Glutamatergic neuron (in vitro differentiated cells): Measurements from ENCODE around the gene TAL1. TPM values are rescaled to one million over a fixed set of nuclear protein-coding genes. Genes with fewer than 3 reads are reported as not detected.
"Not testable (repeated sequence)": the region's sequence is repeated elsewhere in the genome, so short reads cannot be mapped to it uniquely, and the experiment has no call there.

ENCODE experiments used
- DNase-seq: peaks from one replicate; pipeline ENCODE4 v3.0.0; 2022
- H3K27ac Mint-ChIP-seq: one replicate; pipeline ENCODE4 v1.8.0; 2020; ENCODE audit warnings: mild to moderate bottlenecking, mixed read lengths, inconsistent platforms; ENCODE audit not compliant: unreplicated experiment
- H3K27me3 Mint-ChIP-seq: one replicate; pipeline ENCODE4 v1.8.0; 2020; ENCODE audit warnings: mild to moderate bottlenecking, moderate library complexity, mixed read lengths, inconsistent platforms; ENCODE audit not compliant: unreplicated experiment
- H3K36me3 Mint-ChIP-seq: one replicate; pipeline ENCODE4 v1.8.0; 2020; ENCODE audit warnings: mild to moderate bottlenecking, mixed read lengths, inconsistent platforms; ENCODE audit not compliant: unreplicated experiment
- H3K4me1 Mint-ChIP-seq: one replicate; pipeline ENCODE4 v1.8.0; 2020; ENCODE audit warnings: mild to moderate bottlenecking, low read depth, mixed read lengths, inconsistent platforms; ENCODE audit not compliant: unreplicated experiment
- H3K4me3 Mint-ChIP-seq: one replicate; pipeline ENCODE4 v1.8.0; 2020; ENCODE audit warnings: mild to moderate bottlenecking, mixed read lengths, inconsistent platforms; ENCODE audit not compliant: unreplicated experiment
- H3K9me3 Mint-ChIP-seq: one replicate; pipeline ENCODE4 v1.8.0; 2020; ENCODE audit warnings: mild to moderate bottlenecking, moderate library complexity, mixed read lengths, inconsistent platforms; ENCODE audit not compliant: unreplicated experiment
- total RNA-seq: library from RNA; stranded (reverse); fragmentation: NEBNext Ultra II Directional; extraction: Animal tissue kit (Norgen Biotek cat#: 25700); gene quantifications from one replicate; pipeline ENCODE4 v1.2.1, GENCODE V29; 2021; ENCODE audit not compliant: unreplicated experiment
- TF ChIP-seq, protein P1 (sequence below): fragments of 200-600 bp; sonication (generic); IDR thresholded peaks from one replicate; pipeline ENCODE4 v1.5.0; 2021; ENCODE audit not compliant: partially characterized antibody, unreplicated experiment

TAL1 gene
- total RNA-seq, 1 donor from 2014 or later, result 2.1 TPM

DNA sequence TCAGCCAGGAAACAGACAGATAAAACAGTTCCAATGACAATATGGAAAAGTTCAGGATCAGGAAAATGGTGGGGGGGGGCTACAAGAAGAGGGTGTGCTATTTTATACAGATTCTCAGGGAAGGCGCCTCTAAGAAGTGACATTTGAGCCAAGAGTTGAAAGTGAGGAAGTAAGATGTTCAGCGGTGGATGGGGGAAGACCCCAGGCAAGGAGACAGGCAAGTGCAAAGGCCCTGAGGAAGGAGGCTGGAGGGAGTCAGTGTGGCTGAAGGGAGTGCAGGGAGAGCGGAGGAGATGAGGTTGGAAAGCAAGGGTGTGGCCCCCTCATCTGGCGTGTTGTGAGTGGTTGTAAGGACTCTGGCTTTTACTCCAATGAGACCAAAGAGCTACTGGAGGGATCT lies 33.8 kb downstream of the TAL1 start:
- TF ChIP-seq, protein P1, sequence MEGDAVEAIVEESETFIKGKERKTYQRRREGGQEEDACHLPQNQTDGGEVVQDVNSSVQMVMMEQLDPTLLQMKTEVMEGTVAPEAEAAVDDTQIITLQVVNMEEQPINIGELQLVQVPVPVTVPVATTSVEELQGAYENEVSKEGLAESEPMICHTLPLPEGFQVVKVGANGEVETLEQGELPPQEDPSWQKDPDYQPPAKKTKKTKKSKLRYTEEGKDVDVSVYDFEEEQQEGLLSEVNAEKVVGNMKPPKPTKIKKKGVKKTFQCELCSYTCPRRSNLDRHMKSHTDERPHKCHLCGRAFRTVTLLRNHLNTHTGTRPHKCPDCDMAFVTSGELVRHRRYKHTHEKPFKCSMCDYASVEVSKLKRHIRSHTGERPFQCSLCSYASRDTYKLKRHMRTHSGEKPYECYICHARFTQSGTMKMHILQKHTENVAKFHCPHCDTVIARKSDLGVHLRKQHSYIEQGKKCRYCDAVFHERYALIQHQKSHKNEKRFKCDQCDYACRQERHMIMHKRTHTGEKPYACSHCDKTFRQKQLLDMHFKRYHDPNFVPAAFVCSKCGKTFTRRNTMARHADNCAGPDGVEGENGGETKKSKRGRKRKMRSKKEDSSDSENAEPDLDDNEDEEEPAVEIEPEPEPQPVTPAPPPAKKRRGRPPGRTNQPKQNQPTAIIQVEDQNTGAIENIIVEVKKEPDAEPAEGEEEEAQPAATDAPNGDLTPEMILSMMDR, result no peak
- H3K4me3 Mint-ChIP-seq, result no peak overlapping the region
- peaks cover 4% of the 10 kb centered on the region for H3K27me3 Mint-ChIP-seq

DNA sequence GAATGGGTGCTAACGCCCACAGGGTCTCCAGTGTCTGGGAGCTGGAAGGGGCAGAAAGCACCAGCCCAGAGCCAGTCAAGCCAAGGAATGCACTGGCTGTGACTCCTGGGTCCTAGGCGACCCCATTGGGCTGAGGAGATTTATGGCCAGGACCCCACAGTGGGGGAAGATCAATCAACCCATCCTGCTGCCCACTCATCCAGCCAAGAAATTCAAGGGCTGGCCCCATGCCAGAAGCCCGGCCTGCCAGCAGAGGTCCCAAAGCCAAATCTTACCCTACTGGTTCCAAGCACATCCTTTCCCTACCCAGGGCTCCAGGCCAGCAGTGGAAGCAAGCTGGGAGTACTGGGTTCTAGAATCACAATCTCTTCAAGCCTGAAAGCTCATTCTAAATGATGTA lies 35.4 kb downstream of the TAL1 start:
- H3K27me3 Mint-ChIP-seq, result peaks cover 4% of the 10 kb centered on the region

More for the DNA sequence above, 33.8 kb downstream of the TAL1 start:
- H3K27ac Mint-ChIP-seq, result no peak overlapping the region
- peaks cover 2% of the 10 kb centered on the region for H3K9me3 Mint-ChIP-seq
- DNase-seq, result no peak
- H3K36me3 Mint-ChIP-seq, result peaks cover 9% of the 10 kb centered on the region
- H3K4me1 Mint-ChIP-seq, result peaks cover 3% of the 10 kb centered on the region

DNA sequence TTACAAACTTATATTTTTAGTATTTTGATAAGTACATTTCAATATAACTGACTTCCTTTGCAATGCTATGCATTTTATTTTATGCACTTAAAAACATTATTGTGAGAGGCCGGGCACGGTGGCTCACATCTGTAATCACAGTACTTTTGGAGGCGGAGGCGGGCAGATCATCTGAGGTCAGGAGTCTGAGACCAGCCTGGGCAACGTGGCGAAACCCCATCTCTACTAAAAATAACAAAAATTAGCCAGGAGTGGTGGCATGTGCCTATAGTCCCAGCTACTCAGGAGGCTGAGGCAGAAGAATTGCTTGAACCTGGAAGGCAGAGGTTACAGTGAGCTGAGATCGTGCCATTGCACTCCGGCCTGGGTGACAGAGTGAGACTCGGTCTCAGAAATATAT lies 36.0 kb downstream of the TAL1 start:
- H3K4me1 Mint-ChIP-seq, result peaks cover 14% of the 10 kb centered on the region
- not testable (repeated sequence) for DNase-seq, H3K27me3 Mint-ChIP-seq, H3K9me3 Mint-ChIP-seq, H3K4me3 Mint-ChIP-seq, H3K27ac Mint-ChIP-seq, H3K36me3 Mint-ChIP-seq

More for the DNA sequence above, 35.4 kb downstream of the TAL1 start:
- Mint-ChIP-seq H3K4me1 (peaks cover 10% of the 10 kb centered on the region), H3K4me3 (no peak overlapping the region), H3K9me3 (no peaks in the 10 kb centered on the region), H3K27ac (no peak overlapping the region), H3K36me3 (peaks cover 9% of the 10 kb centered on the region)
- TF ChIP-seq, protein P1, result no peak
- DNase-seq, result no peak

DNA sequence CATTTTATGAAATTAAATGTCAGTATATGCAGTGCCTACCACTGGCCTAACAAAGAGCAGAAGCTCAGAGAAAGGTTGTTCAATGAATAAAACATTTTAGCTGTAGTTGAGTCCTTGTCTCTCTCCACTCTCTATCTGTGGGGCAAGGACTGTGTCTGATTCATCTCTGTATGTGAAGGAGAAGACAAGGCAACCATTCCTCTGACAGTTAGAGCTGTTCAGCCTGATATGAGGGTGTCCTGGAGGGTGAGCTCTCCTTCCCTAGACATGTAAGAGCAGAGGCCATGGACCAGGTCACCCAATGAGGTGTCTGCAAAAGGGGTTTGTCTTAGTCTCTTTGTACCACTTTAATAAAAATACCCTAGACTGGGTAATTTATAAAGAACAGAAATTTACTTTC lies 37.7 kb downstream of the TAL1 start:
- Mint-ChIP-seq H3K27me3 (peaks cover 5% of the 10 kb centered on the region), H3K36me3 (peaks cover 9% of the 10 kb centered on the region), H3K27ac (no peak overlapping the region), H3K9me3 (peaks cover 2% of the 10 kb centered on the region), H3K4me3 (no peak overlapping the region), H3K4me1 (peaks cover 14% of the 10 kb centered on the region)
- DNase-seq, result no peak
- TF ChIP-seq, protein P1, result no peak

DNA sequence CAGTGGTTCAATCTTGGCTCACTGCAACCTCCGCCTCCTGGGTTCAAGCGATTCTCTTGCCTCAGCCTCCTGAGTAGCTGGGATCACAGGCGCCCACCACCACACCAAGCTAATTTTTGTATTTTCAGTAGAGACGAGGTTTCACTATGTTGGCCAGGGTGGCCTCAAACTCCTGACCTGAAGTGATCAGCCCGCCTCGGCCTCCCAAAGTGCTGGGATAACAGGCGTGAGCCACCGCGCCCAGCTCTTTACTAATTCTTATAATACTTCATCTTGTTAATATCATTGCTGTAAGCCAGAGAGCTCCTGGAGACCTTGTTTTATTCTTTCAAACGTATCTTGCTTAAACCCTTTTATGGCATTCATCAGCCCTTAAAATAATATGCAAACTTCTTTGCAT lies 38.5 kb downstream of the TAL1 start:
- H3K9me3 Mint-ChIP-seq, H3K36me3 Mint-ChIP-seq, DNase-seq, H3K27ac Mint-ChIP-seq, H3K27me3 Mint-ChIP-seq, H3K4me3 Mint-ChIP-seq: not testable (repeated sequence)
- H3K4me1 Mint-ChIP-seq, result peaks cover 14% of the 10 kb centered on the region

DNA sequence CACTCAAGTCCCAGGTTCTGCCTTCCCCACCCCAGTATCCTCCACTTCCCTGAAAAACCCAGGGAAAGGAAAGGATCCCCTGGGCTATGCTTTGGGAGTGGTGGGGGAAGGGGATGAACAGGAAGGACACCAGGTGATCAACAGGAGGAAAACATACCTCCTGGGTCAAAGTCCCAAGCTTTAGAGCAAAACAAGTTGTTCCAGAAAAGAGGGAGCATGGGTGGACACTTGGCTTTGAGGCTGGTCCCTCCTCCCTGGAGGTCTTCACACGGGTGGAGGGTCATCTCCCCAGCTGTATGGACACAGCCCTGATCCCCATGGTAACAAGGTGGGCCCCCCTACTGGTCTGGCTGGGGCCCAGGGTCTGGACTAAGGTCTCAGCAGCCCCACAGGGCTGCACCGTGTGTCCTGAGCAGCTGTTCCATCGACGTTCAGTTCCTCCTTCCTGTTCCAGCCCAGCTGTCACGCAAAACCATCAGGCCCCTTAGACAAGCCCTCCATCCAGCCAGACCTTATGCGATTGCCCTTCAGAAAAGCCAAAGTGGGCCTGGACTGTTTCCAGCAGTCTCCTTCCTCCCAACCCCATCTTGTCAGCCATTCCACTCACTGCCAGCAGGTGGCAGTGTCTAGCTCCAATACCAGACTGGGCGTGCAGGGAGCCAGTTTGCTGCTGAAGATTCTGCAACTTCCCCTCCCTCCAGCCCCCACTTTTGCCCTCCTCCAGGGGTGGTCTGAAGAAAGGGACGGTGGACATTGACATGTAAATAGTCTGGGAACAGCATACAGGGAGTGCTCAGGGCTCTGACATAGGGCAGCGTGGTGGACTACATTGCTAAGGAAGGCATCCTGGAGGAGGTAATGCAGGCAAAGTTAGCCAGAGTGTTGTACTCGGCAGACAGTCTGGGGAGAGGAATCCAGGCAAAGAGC lies 39.3 kb downstream of the TAL1 start:
- no peak overlapping the region for H3K4me3 Mint-ChIP-seq
- peak; percentile 87 for DNase-seq
- H3K9me3 Mint-ChIP-seq, result peaks cover 2% of the 10 kb centered on the region
- TF ChIP-seq, protein P1, result peak; percentile 92
- peak overlapping the region; percentile 67 for H3K27ac Mint-ChIP-seq
- H3K27me3 Mint-ChIP-seq, result peaks cover 3% of the 10 kb centered on the region
- H3K4me1 Mint-ChIP-seq, result peaks cover 14% of the 10 kb centered on the region
- H3K36me3 Mint-ChIP-seq, result peaks cover under 1% of the 10 kb centered on the region
